ENCODE measurements around the gene SORCS3. TPM values are rescaled to one million over a fixed set of nuclear protein-coding genes. Genes with fewer than 3 reads are reported as not detected.

The SORCS3 gene
- polyA plus RNA-seq, 3 donors from 2014 or later, result not detected

GRCh38 chr10:104735757-104736391, 94.8 kb downstream of the SORCS3 start:
- no peak for DNase-seq
- no peak overlapping the region for H3K4me3 Mint-ChIP-seq
- H3K27ac Mint-ChIP-seq, result no peak overlapping the region
- peaks cover 1 to 5% (median 5%) of the 10 kb centered on the region in 3 donors for H3K27me3 Mint-ChIP-seq (ENCODE audit: low read depth in 3 of 3)
- H3K4me1 Mint-ChIP-seq, result no peaks in the 10 kb centered on the region
- peaks cover 0 to 4% (median 0%) of the 10 kb centered on the region in 6 donors for H3K9me3 Mint-ChIP-seq
- H3K36me3 Mint-ChIP-seq, result no peaks in the 10 kb centered on the region

- H3K4me1 Mint-ChIP-seq, result no peaks in the 10 kb centered on the region
- no peak overlapping the region for H3K27ac Mint-ChIP-seq
- DNase-seq, result no peak
- peaks cover 0 to 4% (median 0%) of the 10 kb centered on the region in 6 donors for H3K9me3 Mint-ChIP-seq
- peaks cover 0 to 1% (median 0%) of the 10 kb centered on the region in 3 donors for H3K27me3 Mint-ChIP-seq (ENCODE audit: low read depth in 3 of 3)
- H3K36me3 Mint-ChIP-seq, result no peaks in the 10 kb centered on the region
- H3K4me3 Mint-ChIP-seq, result no peak overlapping the region
Measured at GRCh38 chr10:104741127-104741526, 100.0 kb downstream of the SORCS3 start.

GRCh38 chr10:104744052-104744451, 103.0 kb downstream of the SORCS3 start:
- no peak overlapping the region for H3K27ac Mint-ChIP-seq
- no peak overlapping the region for H3K4me3 Mint-ChIP-seq
- no peaks in the 10 kb centered on the region for H3K36me3 Mint-ChIP-seq
- H3K27me3 Mint-ChIP-seq (ENCODE audit: low read depth in 3 of 3), result peaks cover 0 to 1% (median 0%) of the 10 kb centered on the region in 3 donors
- peaks cover 0 to 4% (median 0%) of the 10 kb centered on the region in 6 donors for H3K9me3 Mint-ChIP-seq
- H3K4me1 Mint-ChIP-seq, result no peaks in the 10 kb centered on the region
- DNase-seq, result no peak

- peaks cover 0 to 1% (median 0%) of the 10 kb centered on the region in 6 donors for H3K9me3 Mint-ChIP-seq
- H3K27ac Mint-ChIP-seq, result no peak overlapping the region
- no peaks in the 10 kb centered on the region for H3K27me3 Mint-ChIP-seq (ENCODE audit: low read depth in 3 of 3)
- DNase-seq, result no peak
- H3K4me3 Mint-ChIP-seq, result no peak overlapping the region
- H3K4me1 Mint-ChIP-seq, result no peaks in the 10 kb centered on the region
- no peaks in the 10 kb centered on the region for H3K36me3 Mint-ChIP-seq
Measured at GRCh38 chr10:104750291-104750690, 109.2 kb downstream of the SORCS3 start.

GRCh38 chr10:104762793-104763192, 121.7 kb downstream of the SORCS3 start:
- no peak for DNase-seq
- H3K27me3 Mint-ChIP-seq (ENCODE audit: low read depth in 3 of 3), result peaks cover 0 to 13% (median 6%) of the 10 kb centered on the region in 3 donors

DNA sequence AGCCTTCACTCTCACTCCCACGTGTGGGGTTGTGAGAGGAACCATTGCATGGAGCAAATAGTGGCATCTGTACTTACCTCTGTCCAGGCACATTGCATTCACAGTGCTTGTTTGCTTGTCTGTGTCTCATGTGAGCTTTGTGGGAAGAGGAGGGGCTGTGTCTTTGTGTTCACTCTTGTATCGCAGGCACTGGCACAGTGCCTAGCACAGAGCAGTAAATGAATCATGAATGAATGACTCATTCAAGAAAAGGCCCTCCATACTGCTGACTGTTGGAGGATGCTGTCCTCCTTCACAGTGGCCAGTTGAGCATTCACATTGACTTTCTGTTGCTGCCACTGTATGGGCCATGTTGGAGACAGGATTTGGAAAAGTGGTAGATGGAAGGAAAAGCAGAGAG, 125.3 kb downstream of the SORCS3 start:
- Mint-ChIP-seq H3K4me3 (no peak overlapping the region), H3K36me3 (no peaks in the 10 kb centered on the region), H3K27ac (no peak overlapping the region), H3K9me3 (peaks cover 0 to 6% (median 0%) of the 10 kb centered on the region in 6 donors), H3K4me1 (no peaks in the 10 kb centered on the region), H3K27me3 (ENCODE audit: low read depth in 3 of 3) (peaks cover 0 to 14% (median 8%) of the 10 kb centered on the region in 3 donors)
- DNase-seq, result no peak

More at GRCh38 chr10:104762793-104763192, 121.7 kb downstream of the SORCS3 start:
- H3K4me3 Mint-ChIP-seq, result no peak overlapping the region
- no peaks in the 10 kb centered on the region for H3K36me3 Mint-ChIP-seq
- H3K9me3 Mint-ChIP-seq, result peaks cover 0 to 2% (median 0%) of the 10 kb centered on the region in 6 donors
- H3K4me1 Mint-ChIP-seq, result no peaks in the 10 kb centered on the region
- H3K27ac Mint-ChIP-seq, result no peak overlapping the region

DNA sequence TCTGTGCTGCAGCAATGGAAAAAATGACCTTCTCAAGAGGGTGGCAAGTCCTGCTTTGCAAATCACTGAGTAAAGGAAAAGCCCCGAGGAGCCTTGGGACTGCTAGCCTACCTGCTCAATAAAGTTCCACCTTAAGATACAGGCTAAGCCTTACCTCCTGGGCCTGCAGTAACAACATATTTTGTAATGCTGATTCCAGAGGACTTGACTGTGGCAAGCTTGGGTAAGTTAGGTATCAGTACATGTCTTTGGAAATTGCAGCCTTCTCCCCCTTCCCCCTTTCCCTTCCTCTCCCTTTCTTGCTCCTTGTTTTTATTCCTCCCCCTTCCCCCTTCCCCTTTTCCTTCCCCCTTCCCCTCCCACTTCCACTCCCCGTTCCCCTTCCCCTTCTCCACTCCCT, 126.2 kb downstream of the SORCS3 start:
- H3K9me3 Mint-ChIP-seq, result peaks cover 0 to 6% (median 0%) of the 10 kb centered on the region in 6 donors
- no peaks in the 10 kb centered on the region for H3K4me1 Mint-ChIP-seq
- H3K36me3 Mint-ChIP-seq, result no peaks in the 10 kb centered on the region
- H3K27ac Mint-ChIP-seq, result no peak overlapping the region
- no peak for DNase-seq
- H3K27me3 Mint-ChIP-seq (ENCODE audit: low read depth in 3 of 3), result peaks cover 0 to 9% (median 7%) of the 10 kb centered on the region in 3 donors
- H3K4me3 Mint-ChIP-seq, result no peak overlapping the region

- no peaks in the 10 kb centered on the region for H3K36me3 Mint-ChIP-seq
- no peak overlapping the region for H3K4me3 Mint-ChIP-seq
- H3K27me3 Mint-ChIP-seq (ENCODE audit: low read depth in 3 of 3), result peaks cover 0 to 8% (median 4%) of the 10 kb centered on the region in 3 donors
- DNase-seq, result no peak
- peaks cover 0 to 6% (median 0%) of the 10 kb centered on the region in 6 donors for H3K9me3 Mint-ChIP-seq
- no peak overlapping the region for H3K27ac Mint-ChIP-seq
- H3K4me1 Mint-ChIP-seq, result no peaks in the 10 kb centered on the region
Measured at GRCh38 chr10:104767745-104768144, 126.7 kb downstream of the SORCS3 start.

GRCh38 chr10:104773105-104773504, 132.0 kb downstream of the SORCS3 start:
- H3K27ac Mint-ChIP-seq, result no peak overlapping the region
- peaks cover 0 to 9% (median 3%) of the 10 kb centered on the region in 3 donors for H3K27me3 Mint-ChIP-seq (ENCODE audit: low read depth in 3 of 3)
- no peak for DNase-seq
- no peak overlapping the region for H3K4me3 Mint-ChIP-seq
- peaks cover 0 to 5% (median 0%) of the 10 kb centered on the region in 6 donors for H3K9me3 Mint-ChIP-seq
- no peaks in the 10 kb centered on the region for H3K4me1 Mint-ChIP-seq
- H3K36me3 Mint-ChIP-seq, result no peaks in the 10 kb centered on the region

- Mint-ChIP-seq H3K27ac (no peak overlapping the region), H3K36me3 (no peaks in the 10 kb centered on the region), H3K9me3 (peaks cover 0 to 5% (median 0%) of the 10 kb centered on the region in 6 donors), H3K27me3 (ENCODE audit: low read depth in 3 of 3) (peaks cover 0 to 13% (median 2%) of the 10 kb centered on the region in 3 donors), H3K4me1 (no peaks in the 10 kb centered on the region), H3K4me3 (no peak overlapping the region)
- no peak for DNase-seq
Measured at GRCh38 chr10:104774234-104774633, 133.1 kb downstream of the SORCS3 start.

GRCh38 chr10:104777086-104777799, 136.2 kb downstream of the SORCS3 start:
- Mint-ChIP-seq H3K9me3 (no peaks in the 10 kb centered on the region), H3K36me3 (no peaks in the 10 kb centered on the region), H3K4me1 (no peaks in the 10 kb centered on the region), H3K27ac (no peak overlapping the region), H3K4me3 (no peak overlapping the region), H3K27me3 (ENCODE audit: low read depth in 3 of 3) (peaks cover 0 to 13% (median 2%) of the 10 kb centered on the region in 3 donors)
- DNase-seq, result no peak

- peaks cover 0 to 11% (median 2%) of the 10 kb centered on the region in 3 donors for H3K27me3 Mint-ChIP-seq (ENCODE audit: low read depth in 3 of 3)
- H3K4me3 Mint-ChIP-seq, result no peak overlapping the region
- H3K36me3 Mint-ChIP-seq, result no peaks in the 10 kb centered on the region
- no peak for DNase-seq
- H3K4me1 Mint-ChIP-seq, result no peaks in the 10 kb centered on the region
- H3K27ac Mint-ChIP-seq, result no peak overlapping the region
- no peaks in the 10 kb centered on the region for H3K9me3 Mint-ChIP-seq
Measured at GRCh38 chr10:104778371-104778770, 137.3 kb downstream of the SORCS3 start.

DNA sequence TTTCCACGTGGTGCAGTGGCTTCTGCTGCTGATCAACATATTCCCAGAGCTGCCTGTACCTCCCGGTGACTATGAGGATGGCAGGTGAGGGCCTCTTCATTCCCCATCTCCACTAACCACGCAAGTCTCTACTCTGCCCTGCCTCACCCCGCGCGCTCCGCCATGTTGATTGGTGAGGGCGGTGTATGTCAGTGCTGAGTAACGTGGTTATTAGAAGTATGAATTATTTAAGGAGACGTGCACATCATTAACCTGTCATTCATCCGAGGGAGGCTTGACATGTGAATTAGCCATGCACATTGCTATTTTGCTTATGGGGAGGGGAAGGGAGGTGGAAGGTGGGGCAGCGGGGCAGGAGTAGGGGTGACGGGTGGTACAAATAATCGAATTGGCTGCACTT, 138.6 kb downstream of the SORCS3 start:
- peaks cover 0 to 13% (median 2%) of the 10 kb centered on the region in 3 donors for H3K27me3 Mint-ChIP-seq (ENCODE audit: low read depth in 3 of 3)
- H3K36me3 Mint-ChIP-seq, result no peaks in the 10 kb centered on the region
- no peak for DNase-seq
- no peaks in the 10 kb centered on the region for H3K9me3 Mint-ChIP-seq
- no peaks in the 10 kb centered on the region for H3K4me1 Mint-ChIP-seq
- H3K4me3 Mint-ChIP-seq, result no peak overlapping the region
- no peak overlapping the region for H3K27ac Mint-ChIP-seq

GRCh38 chr10:104780165-104780564, 139.1 kb downstream of the SORCS3 start:
- Mint-ChIP-seq H3K36me3 (no peaks in the 10 kb centered on the region), H3K27ac (no peak overlapping the region), H3K4me3 (no peak overlapping the region), H3K9me3 (no peaks in the 10 kb centered on the region), H3K4me1 (no peaks in the 10 kb centered on the region), H3K27me3 (ENCODE audit: low read depth in 3 of 3) (peaks cover 0 to 11% (median 2%) of the 10 kb centered on the region in 3 donors)
- DNase-seq, result no peak

Measured in immature natural killer cell (primary cell).